RKO (cell line): ENCODE measurements around the gene NOS1AP.

Experiments
- DNase-seq: peaks from one replicate; pipeline ENCODE4 v3.0.0-alpha.2; 2016; ENCODE audit warnings: low spot score

The NOS1AP gene

DNA sequence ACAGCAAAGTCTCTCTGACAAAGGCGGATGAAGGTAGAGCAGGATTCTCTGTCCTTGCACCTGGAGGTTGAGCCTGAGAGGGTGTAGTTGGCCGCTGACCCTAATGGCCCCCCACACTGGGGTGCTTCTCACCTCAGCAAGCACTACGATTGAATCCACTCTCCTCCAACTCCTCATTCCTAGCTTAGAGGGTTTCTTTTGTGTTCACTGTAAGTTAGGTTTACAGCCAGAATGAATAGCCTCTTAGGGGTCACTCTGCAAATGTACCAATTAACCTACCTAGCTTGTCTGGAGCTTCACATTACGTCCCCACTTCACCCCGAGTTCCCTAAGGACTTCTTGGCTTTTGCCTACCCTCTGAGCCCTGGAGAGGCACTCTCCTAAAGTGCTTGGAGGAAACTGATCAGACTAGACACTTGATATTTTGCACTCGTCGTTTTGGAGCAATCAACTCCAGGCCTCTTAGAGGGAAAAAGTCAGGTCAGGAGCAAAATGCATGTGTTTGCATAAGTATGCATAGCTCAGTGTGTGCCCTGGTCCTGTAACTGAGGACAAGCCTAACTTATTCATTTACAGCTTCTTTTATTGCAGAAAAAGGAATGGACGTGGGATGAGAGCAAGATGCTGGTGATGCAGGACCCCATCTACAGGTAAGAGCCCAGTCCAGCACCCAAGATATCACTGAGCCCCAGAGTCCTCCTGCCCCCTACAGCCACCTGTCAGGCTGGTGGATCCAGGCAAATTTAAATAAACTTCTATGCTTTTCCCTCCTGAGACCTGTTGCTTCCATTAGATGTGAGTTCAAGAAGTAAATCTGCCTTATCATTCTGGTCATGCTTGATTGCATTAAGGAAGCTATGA lies 230.8 kb downstream of the NOS1AP start:
- no peak for DNase-seq

DNA sequence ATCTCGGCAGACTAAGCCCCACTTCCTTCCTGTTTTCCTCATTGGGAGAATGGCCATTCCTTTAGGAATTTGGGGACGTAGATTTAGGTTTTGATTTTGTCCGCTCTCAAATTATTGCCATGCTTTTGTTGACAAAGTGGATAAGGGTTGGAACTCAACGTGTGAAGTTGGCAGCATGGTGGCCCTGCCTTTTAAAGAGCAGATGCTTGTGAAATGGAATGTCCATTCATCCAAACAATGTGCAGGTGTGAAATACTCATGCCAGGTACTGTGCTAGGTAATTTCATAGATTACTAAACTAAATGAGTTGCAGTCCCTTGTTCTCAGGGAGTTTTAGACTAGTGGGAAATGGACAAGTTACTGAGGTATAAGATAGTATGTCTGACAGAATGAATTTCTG lies 232.2 kb downstream of the NOS1AP start:
- DNase-seq: no peak

DNA sequence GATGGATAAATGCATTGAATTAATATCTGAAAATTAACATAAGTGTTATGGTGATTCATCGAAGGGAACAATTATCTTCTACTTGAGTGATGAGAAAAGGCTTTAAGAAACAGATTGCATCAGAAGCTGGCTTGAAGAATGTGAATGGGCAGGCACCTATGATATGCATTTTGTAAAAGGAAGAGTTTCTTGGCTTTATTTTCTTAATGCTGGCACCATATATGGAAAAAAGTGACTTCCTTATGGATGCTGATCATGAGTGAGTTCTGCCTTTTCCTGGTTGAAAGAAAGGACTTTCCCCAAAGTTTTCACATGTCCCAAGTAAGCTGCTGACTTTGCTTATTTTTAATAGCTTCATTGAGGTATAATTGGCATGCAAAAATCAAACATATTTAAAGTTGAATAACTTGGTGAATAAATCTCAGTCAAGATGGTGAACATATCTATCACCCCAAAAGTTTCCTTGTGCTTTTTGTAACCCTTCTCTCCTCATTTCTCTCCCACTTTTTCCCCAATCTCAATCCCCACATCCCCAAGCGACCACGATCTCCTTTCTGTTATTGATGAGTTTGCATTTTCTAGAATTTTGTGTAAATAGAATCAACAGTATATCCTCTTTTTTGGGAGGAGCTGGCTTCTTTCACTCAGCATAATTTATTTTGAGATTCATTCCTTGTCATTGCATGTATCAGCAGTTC lies 233.0 kb downstream of the NOS1AP start:
- DNase-seq: no peak

DNA sequence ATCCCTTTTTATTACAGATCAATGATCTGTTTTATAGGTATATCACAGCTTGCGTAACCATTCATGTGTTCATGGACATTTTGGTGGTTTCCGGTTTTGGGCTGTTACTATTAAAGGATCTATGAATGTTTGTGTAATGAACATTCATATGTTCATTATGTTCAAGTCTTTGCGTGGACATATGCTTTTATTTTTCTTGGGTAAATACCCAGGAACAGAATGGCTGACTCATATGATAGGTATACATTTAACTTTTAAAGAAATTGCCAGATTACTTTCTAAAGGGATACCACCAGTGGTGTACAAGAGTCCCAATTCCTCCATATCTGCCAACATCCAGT lies 233.5 kb downstream of the NOS1AP start:
- DNase-seq: no peak

DNA sequence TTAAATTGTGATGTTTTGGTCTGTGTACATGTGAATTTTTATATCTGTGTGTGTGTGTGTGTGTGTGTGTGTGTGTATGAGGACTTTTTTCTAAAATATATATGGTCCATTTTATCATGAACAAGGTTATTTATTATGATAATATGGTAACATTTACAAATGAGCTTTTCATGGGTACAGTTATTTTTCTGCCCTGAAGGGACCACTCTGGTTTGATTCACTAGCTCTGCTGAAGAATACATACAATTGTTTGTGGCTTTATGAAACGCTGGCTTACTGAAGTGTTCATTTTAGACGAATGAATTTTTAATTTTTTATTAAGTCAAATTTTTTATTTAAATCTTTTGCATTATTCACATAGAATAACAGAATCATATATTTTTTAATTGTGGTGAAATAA lies 235.2 kb downstream of the NOS1AP start:
- DNase-seq: no peak

DNA sequence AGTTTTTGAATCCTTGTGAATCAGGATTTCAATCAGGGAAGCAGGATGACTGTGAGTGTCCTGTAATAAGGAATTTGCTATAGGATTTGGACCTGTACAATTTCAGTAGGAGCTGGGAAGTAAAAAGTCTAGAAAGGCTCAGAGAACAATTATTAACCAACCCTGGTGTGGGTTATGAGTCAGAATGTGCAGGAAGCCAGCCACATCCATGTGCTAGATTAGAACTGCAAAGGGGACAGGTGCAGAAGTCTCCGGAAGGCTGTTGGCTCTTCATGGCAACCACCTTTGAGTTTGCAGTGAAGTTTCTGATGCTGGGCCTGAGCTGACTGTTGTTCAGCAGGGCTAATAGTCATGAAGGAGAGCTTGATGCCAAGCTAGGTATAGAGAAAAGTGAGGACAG lies 236.5 kb downstream of the NOS1AP start:
- no peak for DNase-seq

DNA sequence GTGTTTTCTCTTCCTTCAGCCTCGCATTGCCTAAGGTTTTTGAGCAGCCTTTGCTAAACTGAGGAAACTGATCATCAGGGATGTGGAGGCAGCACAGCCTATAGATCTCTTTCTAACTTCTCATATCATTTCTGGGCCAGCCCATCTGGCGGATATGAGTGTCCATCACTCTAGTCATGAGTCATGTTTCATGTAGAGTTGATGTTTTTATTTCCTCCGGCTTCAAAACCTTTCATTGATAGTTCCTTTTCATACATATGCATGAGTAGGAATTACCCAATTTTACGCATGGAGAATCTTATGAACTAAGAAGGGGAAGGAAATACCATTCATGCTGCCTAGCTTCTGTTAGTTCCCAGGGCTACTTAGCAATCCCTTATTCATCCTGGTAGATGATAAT lies 240.8 kb downstream of the NOS1AP start:
- DNase-seq: peak; percentile 34

DNA sequence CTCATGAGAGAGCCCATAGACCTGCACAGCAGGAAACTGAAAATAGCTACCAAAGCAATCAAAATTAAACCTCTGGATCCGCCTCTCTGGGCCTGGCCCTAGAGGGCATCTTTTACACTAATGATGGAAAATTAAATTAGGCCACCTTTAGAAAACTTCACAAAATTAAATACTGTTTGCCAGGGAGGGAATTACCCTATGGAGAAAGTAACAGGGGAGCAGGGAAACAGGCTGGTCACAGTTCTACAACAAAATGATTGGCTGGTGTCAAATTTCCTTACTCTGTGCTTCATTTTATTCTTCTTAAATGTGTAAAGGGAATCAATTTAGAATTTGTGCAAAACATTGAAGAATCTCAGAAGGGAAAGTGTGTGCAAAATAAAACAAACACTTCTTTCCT lies 244.7 kb downstream of the NOS1AP start:
- DNase-seq: no peak

DNA sequence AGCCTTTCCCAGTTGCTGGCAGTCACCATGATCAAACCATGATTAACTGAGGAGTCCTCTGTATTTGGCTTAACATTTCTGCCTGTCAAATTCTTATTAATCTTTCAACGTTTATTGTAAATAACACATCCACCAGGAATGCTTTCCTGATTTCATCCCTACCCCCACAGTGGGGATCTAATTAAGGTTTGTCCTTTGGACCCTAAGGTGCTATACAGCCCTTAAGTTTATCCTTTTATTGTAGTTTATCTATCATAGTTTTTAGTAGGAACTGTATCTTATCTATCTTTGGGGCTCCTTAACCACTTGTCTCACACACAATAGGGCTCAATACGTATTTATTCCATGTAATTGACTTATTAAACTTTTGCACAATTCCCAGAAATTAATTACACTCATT lies 246.2 kb downstream of the NOS1AP start:
- DNase-seq: no peak

DNA sequence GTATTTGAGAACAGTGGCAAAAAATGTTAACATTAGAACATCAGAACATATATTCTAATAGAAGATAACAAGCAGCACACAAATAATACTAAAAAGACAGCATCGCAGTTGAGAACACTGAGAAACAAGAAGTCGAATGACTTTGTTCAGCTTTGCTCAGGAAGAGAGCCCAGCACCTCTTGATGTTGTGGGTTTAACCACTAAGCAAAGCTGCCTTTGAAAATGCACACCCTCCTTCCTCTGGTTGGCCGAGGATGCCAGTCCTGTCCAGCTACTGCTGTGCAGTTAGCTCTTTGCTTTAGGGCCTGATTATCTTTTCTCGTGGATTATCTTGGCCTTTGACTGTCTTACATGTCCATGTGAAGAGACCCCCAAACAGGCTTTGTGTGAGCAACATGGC lies 246.7 kb downstream of the NOS1AP start:
- DNase-seq: no peak

DNA sequence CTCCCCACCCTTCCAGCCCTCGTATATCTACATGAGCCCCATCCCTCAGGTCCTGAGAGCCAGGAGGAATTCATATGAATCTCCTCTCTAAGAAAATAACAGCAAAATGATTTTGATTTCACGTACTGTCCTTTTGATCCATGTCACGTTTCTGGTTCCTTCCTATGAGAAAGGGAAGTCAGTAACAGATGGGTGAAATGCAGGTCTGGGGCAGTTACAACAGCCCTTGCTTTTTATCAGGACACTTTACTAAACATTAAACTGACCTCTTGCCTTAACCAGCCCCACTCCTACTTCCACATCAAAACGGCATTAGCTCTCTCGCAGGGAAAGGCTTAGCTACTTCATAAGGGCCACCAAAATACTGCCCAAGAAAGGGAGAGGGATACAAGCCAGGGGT lies 248.1 kb downstream of the NOS1AP start:
- DNase-seq: no peak

DNA sequence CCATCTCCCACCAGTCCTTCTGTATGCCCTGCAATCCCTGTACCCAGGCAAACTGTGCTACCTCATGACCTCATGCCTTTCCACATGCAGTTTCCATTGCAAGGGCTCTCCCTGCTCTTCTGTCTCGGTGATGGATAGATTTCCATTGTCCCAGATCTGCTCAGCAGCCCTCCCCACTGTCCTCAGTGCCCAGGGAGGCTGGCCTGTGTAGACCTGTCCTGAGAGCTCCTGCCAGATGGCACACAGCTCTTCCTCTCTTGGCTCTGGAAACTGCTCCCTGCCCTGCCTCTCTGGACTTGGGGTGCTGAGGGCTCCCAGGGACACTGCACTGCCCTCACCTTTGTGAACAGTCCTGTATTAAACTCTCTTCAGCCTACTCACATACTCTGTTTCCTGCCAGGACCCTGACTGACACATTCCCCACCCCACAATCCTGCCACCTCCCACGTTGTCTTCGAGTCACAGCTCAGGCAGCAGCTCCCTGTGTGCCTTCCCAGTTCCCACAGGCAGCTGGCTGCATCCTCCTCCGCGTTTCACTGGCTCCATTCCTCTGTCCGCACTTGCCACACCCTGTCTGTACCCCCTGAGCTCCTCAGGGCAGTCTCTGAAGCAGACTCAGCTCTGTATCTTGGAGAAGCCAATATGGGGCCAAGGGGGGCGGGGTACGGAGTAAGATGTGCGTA lies 250.1 kb downstream of the NOS1AP start:
- DNase-seq: no peak

DNA sequence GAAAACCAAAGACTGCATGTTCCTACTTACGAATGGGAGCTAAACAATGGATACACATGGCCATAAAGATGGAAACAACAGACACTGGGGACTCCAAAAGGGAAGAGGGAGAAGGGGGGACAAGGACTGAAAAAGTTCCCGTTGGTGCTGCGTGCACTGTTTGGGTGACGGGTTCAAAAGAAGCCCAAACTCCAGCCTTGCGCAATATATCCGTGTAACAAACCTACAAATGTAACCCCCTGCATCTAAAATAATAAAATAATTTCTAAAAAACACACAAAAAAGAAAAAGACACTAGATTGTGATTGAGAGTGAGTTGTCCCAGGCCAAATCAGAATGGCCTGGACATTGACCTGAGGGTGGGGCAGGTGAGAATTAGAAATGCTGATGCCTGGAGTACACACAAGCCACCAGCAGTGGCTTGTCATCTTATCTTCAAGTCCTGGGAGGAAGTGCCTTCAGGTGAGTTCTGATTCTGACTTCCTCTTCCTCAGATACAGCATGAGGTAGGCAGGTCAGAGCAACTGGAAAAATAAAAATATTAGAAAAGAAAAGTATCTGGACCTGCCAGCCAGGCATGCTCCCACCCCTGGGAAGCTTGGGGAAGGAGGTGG lies 252.4 kb downstream of the NOS1AP start:
- DNase-seq: no peak

DNA sequence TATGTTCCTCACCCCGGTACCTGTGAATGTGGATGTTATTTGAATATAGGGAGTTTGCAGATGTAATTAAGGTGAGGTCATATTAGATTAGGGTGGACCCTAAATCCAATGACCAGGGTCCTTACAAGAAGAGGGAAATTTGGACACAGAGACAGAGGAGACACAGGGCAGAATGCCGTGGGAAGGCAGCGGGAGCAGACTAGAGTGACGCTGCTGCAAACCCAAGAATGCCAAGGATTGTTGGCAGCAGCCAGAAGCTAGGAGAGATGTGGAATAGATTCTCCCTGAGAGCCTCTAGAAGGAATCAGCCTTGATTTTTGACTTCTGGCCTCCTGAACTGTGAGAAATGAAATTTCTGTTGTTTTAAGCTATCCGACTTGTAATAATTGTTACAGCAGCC lies 253.5 kb downstream of the NOS1AP start:
- no peak for DNase-seq

DNA sequence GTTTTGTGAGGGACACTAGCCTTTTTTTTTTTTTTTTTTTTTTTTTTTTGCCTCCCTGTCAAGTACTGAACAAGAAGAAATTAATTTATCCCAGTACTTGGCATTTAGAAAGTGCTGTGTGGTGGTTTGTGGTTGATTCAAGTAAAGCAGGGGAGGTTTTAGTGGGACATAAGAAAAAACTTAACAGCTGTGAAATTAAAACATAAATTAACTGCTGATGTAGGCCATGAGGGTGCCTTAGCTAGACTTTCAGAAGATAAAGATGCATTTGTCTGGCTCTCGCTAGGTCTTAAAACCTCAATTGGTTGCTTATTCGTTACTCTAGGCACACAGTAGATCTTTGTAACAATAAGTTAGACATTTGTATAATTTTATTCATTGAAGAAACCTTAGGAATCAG lies 254.9 kb downstream of the NOS1AP start:
- DNase-seq: no peak

DNA sequence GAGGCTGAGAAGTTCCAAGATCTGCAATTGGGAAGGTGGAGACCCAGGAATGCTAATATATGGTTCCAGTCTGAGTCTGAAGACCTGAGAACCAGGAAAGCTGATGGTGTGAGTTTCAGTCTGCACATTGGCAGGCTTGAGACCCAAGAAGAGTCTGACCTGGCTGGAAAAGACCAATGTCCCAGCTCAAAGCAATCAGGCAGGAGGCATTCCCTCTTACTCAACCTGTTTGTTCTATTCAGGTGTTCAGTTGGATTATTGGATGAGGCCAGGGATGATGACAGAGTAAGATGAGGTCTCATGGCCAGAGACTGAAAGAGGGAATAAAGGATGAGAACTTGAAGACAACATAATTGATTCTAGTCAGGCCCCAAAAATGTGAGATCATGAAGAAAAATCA lies 257.1 kb downstream of the NOS1AP start:
- DNase-seq: no peak

DNA sequence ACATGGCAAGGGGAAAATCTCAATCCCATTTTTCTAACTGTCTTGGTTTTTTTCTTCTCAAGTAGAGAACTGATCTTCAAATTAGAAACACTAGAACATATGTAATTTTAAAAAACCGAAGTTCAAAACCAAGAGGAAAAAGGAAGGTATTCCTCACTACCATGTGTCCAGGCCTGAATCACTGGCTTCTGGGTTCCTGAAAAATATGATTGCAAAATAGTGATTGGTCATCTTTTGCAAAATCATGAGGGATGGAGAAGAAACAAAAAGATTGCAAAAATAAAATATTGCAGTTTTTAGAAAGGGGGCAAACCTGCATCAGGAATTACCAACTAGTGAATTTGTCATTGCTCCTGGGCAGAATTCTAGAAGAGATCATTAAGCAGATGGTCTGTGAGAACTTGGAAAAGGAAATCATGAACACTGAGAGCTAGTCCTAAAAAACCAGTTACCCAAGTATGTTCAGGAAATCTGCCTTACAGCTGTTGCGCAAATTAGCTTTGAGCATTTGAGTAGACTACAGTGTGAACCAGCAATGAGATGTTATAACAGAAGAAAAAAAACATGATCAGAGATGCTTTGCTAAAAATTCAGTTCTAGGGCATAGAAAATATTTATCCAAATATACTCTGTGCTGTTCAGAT lies 257.8 kb downstream of the NOS1AP start:
- DNase-seq: no peak

DNA sequence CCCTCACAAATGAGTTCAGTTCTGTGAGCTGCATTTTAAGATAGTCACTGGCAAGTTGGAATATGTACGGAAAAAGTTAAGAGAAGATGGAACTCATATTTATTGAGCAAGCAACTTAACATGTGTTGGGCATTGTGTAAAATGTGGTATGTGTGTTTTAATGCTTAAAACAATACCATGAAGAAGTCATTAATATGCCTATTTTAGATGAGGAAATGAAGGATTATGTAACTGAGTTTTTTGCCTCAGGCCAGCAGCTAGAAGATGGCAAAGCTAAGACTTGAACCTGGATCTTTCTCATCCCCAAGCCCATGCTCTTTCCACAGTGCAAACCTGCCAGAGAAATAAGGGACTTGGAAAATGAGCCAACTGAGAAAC lies 258.3 kb downstream of the NOS1AP start:
- no peak for DNase-seq

DNA sequence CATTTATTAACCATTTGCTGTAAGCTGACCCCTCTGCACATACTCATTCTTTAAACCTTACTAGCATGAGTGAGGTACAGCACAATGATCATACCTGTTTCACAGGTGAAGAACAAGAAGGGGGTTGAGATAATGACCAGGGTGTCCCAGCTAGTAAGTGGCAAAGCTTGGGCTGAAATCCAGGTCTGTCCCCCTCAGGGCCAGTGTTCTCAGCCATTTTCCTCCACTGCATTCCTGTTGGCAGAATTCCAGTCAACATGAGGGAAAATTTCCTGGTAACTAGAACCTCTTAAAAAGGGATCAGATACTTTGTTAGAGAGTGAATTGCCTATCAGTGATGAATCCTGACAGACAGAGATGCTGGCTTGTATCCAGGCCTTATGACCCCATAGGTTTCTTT lies 259.0 kb downstream of the NOS1AP start:
- no peak for DNase-seq

DNA sequence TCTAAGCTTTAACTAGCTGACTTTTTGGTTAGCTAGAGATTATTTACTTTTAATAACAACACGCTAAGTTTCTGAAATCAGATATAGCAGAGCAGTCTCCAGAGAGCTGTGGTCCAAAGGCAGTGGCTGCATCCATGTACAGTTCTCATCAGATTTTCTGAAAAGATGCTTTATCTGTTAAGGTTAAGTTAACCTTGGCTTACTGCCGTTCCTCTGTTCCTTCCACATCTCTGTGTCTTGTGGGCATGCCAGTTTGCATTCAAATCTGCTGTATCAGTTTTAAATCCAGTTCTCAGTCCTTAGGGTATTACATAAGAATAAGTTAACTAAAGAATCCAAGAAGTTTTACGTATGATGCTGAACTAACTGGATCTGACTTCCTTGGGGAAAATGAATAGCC lies 260.3 kb downstream of the NOS1AP start:
- no peak for DNase-seq

DNA sequence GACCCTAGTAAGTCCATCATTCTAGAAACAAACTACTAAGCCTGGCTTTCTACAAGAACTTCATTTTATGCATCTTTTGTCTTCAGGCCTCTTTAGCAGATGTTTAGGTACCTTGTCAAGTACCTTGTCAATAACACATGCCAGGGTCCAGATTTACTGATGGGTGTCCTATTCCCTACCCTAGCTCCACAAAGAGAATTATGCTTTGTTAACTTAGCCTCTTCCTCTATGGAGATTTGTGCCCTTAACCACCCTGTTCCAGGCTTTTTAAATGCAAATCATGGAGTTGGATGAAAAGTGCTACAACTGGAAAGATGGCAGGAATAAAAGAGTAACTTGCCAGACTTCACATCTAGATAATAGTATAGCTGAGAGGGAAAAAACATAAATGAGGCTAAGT lies 264.5 kb downstream of the NOS1AP start:
- DNase-seq: no peak

DNA sequence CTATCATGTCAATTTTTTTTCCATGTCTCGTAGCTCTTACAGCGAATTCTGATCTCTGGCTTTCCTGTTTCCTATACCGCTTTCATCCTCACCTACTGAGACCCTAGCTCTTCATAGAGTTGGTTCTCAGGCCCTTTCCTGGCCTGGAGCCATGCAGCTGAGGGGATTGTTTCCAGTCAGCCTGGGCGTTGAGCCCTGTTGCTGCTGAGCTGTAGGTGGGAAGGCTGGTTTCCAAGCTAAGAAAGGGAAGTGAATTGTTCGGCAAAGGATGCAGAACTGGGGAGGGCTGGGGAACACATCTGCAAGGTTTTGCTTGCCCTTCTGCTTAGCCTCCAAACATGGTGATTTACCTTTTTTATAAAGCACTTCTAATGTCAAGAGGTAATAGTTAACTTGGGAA lies 265.6 kb downstream of the NOS1AP start:
- DNase-seq: no peak
